Tibial nerve (tissue), 4 donors: Measurements from ENCODE around the gene CLSTN3. TPM values are rescaled to one million over a fixed set of nuclear protein-coding genes. Genes with fewer than 3 reads are reported as not detected.
A peak's percentile ranks its signal among the peaks of the same experiment; 100 is the strongest.

Source experiments
- DNase-seq, 2 donors: peaks; one replicate each; pipeline ENCODE4 v3.0.0-alpha.2; 2019; ENCODE audit warnings: low spot score in 2 of 2
- H3K27ac ChIP-seq, 4 donors: fragments of 200-600 bp; sonication (generic) in 3 of 4; one replicate each; pipeline ENCODE4 v1.5.1; 2017 to 2019; ENCODE audit warnings: mild to moderate bottlenecking in 1 of 4
- H3K27me3 ChIP-seq, 2 donors: fragments of 200-600 bp; sonication (generic) in 1 of 2; one replicate each; pipeline versions ENCODE4 v1.5.1 to v1.6.0; 2017 to 2019
- H3K36me3 ChIP-seq, 3 donors: fragments of 200-600 bp; sonication (generic); one replicate each; pipeline ENCODE4 v1.5.1; 2018 to 2019
- H3K4me1 ChIP-seq, 4 donors: fragments of 200-600 bp; sonication (generic) in 3 of 4; one replicate each; pipeline ENCODE4 v1.5.1; 2017 to 2019
- H3K4me3 ChIP-seq, 4 donors: fragments of 200-600 bp; sonication (generic) in 3 of 4; one replicate each; pipeline ENCODE4 v1.5.1; 2017 to 2019; ENCODE audit warnings: mild to moderate bottlenecking in 1 of 4, moderate library complexity in 1 of 4
- H3K9me3 ChIP-seq, 4 donors: fragments of 200-600 bp; sonication (generic) in 3 of 4; one replicate each; pipeline ENCODE4 v1.5.1; 2017 to 2019
- EP300 ChIP-seq, 2 donors: sonication (generic); formaldehyde crosslinking; IDR thresholded peaks; one replicate each; pipeline ENCODE4 v1.6.1; 2017; ENCODE audit warnings: antibody characterized with exemption in 2 of 2, mild to moderate bottlenecking in 1 of 2
- POLR2A ChIP-seq, 2 donors: fragments of 450-650 bp; IDR thresholded peaks; one replicate each; pipeline ENCODE4 v1.6.1; 2017; ENCODE audit warnings: antibody characterized with exemption in 2 of 2, mild to moderate bottlenecking in 2 of 2, moderate library complexity in 2 of 2
- WGBS, 2 donors: methylation state at CpG; one replicate each; pipeline ENCODE4 v1.1.5; 2018; 5-methylcytosine and 5-hydroxymethylcytosine counted together
- total RNA-seq, 4 donors: library from RNA; depleted of rRNA; stranded (reverse); fragments of >200 nt; gene quantifications; one replicate each; pipeline ENCODE4 v1.1.0, GENCODE V29; 2016
- TF ChIP-seq, protein P1 (sequence below), 5 experiments: fragments of 200-600 bp in 3 of 5; fragments of 450-650 bp in 2 of 5; sonication (generic) in 3 of 5; IDR thresholded peaks; one replicate each; pipeline ENCODE4 v1.5.1; 2016 to 2019; ENCODE audit warnings: antibody characterized with exemption in 5 of 5, mild to moderate bottlenecking in 3 of 5, moderate library complexity in 2 of 5

CLSTN3 gene
- total RNA-seq, 4 donors from 2014 or later = 40.0 to 112 (median 79.6) TPM

DNA sequence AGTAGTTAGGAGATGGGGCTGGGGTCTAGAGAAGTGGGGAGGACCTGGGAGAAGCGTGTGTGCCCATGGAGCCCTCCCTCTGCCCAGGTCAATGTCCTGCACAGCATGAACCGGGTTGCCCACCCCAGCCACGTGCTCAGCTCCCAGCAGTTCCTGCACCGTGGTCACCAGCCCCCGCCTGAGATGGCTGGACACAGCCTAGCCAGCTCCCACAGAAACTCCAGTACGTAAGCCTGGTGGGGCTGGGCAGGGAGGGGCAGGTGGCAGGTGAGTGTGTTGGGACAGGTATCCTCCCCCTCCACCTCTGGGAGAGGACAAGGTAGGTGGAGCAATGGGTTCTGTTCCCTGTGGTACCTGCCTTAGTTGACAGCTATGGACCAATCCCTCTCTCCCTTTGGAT is 20.7 kb downstream of the CLSTN3 start:
- 91 to 95% methylated on average over 6 of the region's 6 CpGs for WGBS, 2 donors
- peaks cover 0 to 80% (median 4%) of the 10 kb centered on the region in 3 donors for H3K36me3 ChIP-seq
- DNase-seq = no peak

DNA sequence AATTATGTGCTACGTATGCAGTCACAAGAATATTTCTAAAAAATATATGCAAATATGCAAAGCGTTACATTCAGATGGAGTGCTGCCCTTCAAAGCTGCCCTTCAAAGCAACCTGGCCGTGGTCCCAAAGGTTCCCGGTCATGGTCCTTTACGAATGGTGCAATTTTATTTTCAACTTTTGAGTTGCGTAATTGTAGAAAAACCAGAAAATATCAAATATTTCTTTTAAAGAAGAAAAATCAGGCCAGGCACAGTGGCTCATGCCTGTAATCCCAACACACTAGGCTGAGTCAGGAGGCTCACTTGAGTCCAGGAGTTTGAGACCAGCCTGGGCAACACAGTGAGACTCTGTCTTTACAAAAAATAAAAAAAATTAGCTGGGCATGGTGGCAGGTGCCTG is 21.4 kb downstream of the CLSTN3 start:
- Histone ChIP-seq H3K27me3 (no peaks in the 10 kb centered on the region), H3K4me1 (no peaks in the 10 kb centered on the region), H3K27ac (no peak overlapping the region), H3K9me3 (no peaks in the 10 kb centered on the region), H3K4me3 (no peak overlapping the region), H3K36me3 (peaks cover 0 to 80% (median 4%) of the 10 kb centered on the region in 3 donors)
- peak in 1 of 2 donors; percentile 50 for DNase-seq
- TF ChIP-seq POLR2A (IDR thresholded peaks at IDR 0.05) (no peak), EP300 (IDR thresholded peaks at IDR 0.05) (no peak)
- TF ChIP-seq, protein P1, sequence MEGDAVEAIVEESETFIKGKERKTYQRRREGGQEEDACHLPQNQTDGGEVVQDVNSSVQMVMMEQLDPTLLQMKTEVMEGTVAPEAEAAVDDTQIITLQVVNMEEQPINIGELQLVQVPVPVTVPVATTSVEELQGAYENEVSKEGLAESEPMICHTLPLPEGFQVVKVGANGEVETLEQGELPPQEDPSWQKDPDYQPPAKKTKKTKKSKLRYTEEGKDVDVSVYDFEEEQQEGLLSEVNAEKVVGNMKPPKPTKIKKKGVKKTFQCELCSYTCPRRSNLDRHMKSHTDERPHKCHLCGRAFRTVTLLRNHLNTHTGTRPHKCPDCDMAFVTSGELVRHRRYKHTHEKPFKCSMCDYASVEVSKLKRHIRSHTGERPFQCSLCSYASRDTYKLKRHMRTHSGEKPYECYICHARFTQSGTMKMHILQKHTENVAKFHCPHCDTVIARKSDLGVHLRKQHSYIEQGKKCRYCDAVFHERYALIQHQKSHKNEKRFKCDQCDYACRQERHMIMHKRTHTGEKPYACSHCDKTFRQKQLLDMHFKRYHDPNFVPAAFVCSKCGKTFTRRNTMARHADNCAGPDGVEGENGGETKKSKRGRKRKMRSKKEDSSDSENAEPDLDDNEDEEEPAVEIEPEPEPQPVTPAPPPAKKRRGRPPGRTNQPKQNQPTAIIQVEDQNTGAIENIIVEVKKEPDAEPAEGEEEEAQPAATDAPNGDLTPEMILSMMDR (IDR thresholded peaks at IDR 0.05) = no peak
- WGBS, 2 donors = 84 to 88% methylated on average over 6 of the region's 6 CpGs

More for the DNA sequence above, 20.7 kb downstream of the CLSTN3 start:
- Histone ChIP-seq H3K9me3 (no peaks in the 10 kb centered on the region), H3K4me3 (no peak overlapping the region), H3K27me3 (no peaks in the 10 kb centered on the region), H3K4me1 (peaks cover 0 to 2% (median 0%) of the 10 kb centered on the region in 4 donors), H3K27ac (no peak overlapping the region)
- TF ChIP-seq EP300 (IDR thresholded peaks at IDR 0.05) (no peak), POLR2A (IDR thresholded peaks at IDR 0.05) (no peak)
- TF ChIP-seq, protein P1 (IDR thresholded peaks at IDR 0.05) = no peak

DNA sequence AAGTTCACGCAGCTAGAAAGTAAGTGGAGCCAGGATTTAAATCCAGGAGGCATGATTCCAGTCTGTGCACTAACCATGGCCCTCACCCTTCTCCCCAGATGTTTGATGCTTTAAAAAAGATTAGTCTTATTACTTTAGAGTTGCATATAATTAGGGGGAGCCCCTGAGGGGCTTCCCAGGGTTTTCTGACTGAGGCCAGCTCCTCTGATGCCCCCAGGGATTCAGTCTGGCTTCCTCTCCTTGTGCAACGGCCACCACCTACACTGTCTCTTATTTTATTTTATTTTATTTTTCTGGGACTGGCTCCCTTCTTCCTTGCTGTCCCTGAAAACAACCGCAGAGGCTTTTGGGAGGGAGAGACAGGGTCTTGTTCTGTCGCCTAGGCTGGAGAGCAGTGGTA is 22.6 kb downstream of the CLSTN3 start:
- no peak overlapping the region for H3K4me3 ChIP-seq
- WGBS, 2 donors = 65 to 76% methylated on average over 4 of the region's 4 CpGs
- no peaks in the 10 kb centered on the region for H3K4me1 ChIP-seq
- H3K27me3 ChIP-seq = no peaks in the 10 kb centered on the region
- no peaks in the 10 kb centered on the region for H3K9me3 ChIP-seq
- H3K36me3 ChIP-seq = peaks cover 0 to 87% (median 4%) of the 10 kb centered on the region in 3 donors
- TF ChIP-seq, protein P1 (IDR thresholded peaks at IDR 0.05) = no peak
- no peak for TF ChIP-seq EP300 (IDR thresholded peaks at IDR 0.05)
- TF ChIP-seq POLR2A (IDR thresholded peaks at IDR 0.05) = no peak
- no peak for DNase-seq
- peak overlapping the region in 1 of 4 donors; percentile 3 for H3K27ac ChIP-seq

DNA sequence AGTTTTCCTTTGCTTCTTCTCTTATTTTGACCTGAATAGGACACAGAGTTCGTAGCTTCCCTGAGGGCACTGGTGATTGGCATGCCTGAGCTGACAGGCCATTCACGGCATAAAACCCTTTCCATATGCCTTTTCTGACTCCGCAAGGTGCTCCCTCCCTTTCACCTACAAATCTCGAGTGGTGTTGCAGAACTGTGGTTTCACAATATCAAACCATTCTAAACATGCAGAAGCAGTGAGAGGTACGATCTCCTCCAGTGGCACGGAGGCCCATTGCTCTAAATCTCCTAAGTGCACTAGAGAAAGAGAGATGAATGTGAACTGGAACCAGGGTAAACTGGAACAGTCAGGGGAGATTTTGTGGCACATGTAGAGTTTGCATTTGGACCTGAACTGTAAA is 23.9 kb downstream of the CLSTN3 start:
- H3K9me3 ChIP-seq = no peaks in the 10 kb centered on the region
- H3K27ac ChIP-seq = no peak overlapping the region
- H3K4me1 ChIP-seq = peaks cover 0 to 3% (median 0%) of the 10 kb centered on the region in 4 donors
- WGBS, 2 donors = 83% methylated on average over 6 of the region's 6 CpGs
- DNase-seq = no peak
- TF ChIP-seq, protein P1 (IDR thresholded peaks at IDR 0.05) = no peak
- TF ChIP-seq POLR2A (IDR thresholded peaks at IDR 0.05) = no peak
- TF ChIP-seq EP300 (IDR thresholded peaks at IDR 0.05) = no peak
- no peaks in the 10 kb centered on the region for H3K27me3 ChIP-seq
- no peak overlapping the region for H3K4me3 ChIP-seq
- H3K36me3 ChIP-seq = peaks cover 0 to 87% (median 4%) of the 10 kb centered on the region in 3 donors

DNA sequence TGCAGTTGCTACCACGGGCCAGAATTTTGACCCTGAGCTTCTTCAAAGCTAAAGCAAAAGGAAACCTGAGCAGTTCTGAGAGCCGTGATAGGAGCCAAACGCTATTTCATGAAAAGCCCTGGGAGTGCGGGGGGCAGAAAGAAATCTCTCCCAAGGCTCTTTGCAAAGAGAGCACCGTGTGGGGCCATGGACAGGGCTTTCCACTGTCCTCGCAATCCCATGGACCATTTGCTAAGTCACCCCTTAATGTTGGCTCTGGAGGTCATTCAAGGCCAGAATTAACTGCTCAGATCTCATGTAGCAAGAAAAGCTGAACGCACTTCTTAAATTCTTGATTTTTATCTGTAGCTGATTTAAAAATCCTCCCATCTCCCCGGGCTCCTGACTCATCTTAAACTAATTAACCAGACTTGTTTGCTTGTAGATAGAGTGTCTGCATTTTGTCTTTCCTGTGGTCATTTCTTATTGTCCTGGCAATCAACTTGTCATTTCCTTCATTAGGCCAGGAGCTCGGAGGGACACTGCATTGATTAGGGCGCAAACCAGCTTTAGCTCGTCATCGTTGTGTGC is 24.8 kb downstream of the CLSTN3 start:
- no peaks in the 10 kb centered on the region for H3K9me3 ChIP-seq
- no peak overlapping the region for H3K27ac ChIP-seq
- TF ChIP-seq EP300 (IDR thresholded peaks at IDR 0.05) (no peak), POLR2A (IDR thresholded peaks at IDR 0.05) (no peak)
- TF ChIP-seq, protein P1 (IDR thresholded peaks at IDR 0.05) = no peak
- peaks cover 0 to 8% (median 0%) of the 10 kb centered on the region in 4 donors for H3K4me1 ChIP-seq
- H3K27me3 ChIP-seq = no peaks in the 10 kb centered on the region
- WGBS, 2 donors = 82 to 83% methylated on average over 12 of the region's 12 CpGs
- no peak overlapping the region for H3K4me3 ChIP-seq
- peaks cover 0 to 79% (median 4%) of the 10 kb centered on the region in 3 donors for H3K36me3 ChIP-seq
- DNase-seq = no peak
